Loucy (cell line): ENCODE measurements around the gene POLR2L.
A peak's percentile ranks its signal among the peaks of the same experiment; 100 is the strongest.

Experiments used
- H2AFZ ChIP-seq: fragments of 200-600 bp; sonication (generic); 2 replicates; pipeline ENCODE4 v1.6.0; 2016; ENCODE audit warnings: antibody characterized with exemption, mild to moderate bottlenecking, low read length, moderate library complexity
- H3F3A ChIP-seq: fragments of 200-600 bp; 2 replicates; pipeline ENCODE4 v1.6.0; 2016; ENCODE audit warnings: antibody characterized with exemption, low read depth, mild to moderate bottlenecking
- H3K27me3 ChIP-seq: fragments of 200-600 bp; sonication (generic); 2 replicates; pipeline ENCODE4 v1.6.1; 2014; ENCODE audit warnings: low read length, mild to moderate bottlenecking; ENCODE audit not compliant: insufficient read depth, poor library complexity, severe bottlenecking
- H3K36me3 ChIP-seq: fragments of 200-600 bp; sonication (generic); 2 replicates; pipeline ENCODE4 v1.6.1; 2016; ENCODE audit warnings: low read length; ENCODE audit not compliant: insufficient read depth
- H3K4me1 ChIP-seq: fragments of 200-600 bp; sonication (generic); 2 replicates; pipeline ENCODE4 v1.5.1; 2014; ENCODE audit warnings: low read length, mild to moderate bottlenecking; ENCODE audit not compliant: insufficient read depth, poor library complexity, severe bottlenecking
- H3K4me2 ChIP-seq: fragments of 200-600 bp; sonication (generic); 2 replicates; pipeline ENCODE4 v1.6.0; 2014; ENCODE audit warnings: antibody characterized with exemption, low read length, low read depth, mild to moderate bottlenecking; ENCODE audit not compliant: poor library complexity, severe bottlenecking
- H3K4me3 ChIP-seq: fragments of 200-600 bp; sonication (generic); 2 replicates; pipeline ENCODE4 v1.5.1; 2014; ENCODE audit warnings: low read length, mild to moderate bottlenecking, mixed read lengths; ENCODE audit not compliant: poor library complexity, severe bottlenecking
- H3K79me2 ChIP-seq: fragments of 200-600 bp; sonication (generic); 2 replicates; pipeline ENCODE4 v1.6.1; 2014; ENCODE audit warnings: low read length; ENCODE audit not compliant: insufficient read depth
- H3K9ac ChIP-seq: fragments of 200-600 bp; sonication (generic); 2 replicates; pipeline ENCODE4 v1.6.0; 2014; ENCODE audit warnings: mild to moderate bottlenecking, low read depth, low read length, moderate library complexity; ENCODE audit not compliant: poor library complexity, severe bottlenecking
- H3K9me2 ChIP-seq: fragments of 200-600 bp; sonication (generic); replicated peaks from 2 replicates; pipeline ENCODE4 v1.6.1; 2016; ENCODE audit warnings: low read depth, low read length, mixed read lengths
- H3K9me3 ChIP-seq: fragments of 200-600 bp; sonication (generic); 2 replicates; pipeline ENCODE4 v1.6.1; 2014; ENCODE audit warnings: mild to moderate bottlenecking, antibody characterized with exemption, low read length, low read depth; ENCODE audit not compliant: insufficient read depth
- H4K20me1 ChIP-seq: fragments of 200-600 bp; sonication (generic); 2 replicates; pipeline ENCODE4 v1.6.0; 2014; ENCODE audit warnings: antibody characterized with exemption, low read length, mild to moderate bottlenecking; ENCODE audit not compliant: insufficient read depth, poor library complexity, severe bottlenecking
- CTCF ChIP-seq: fragments of 200-600 bp; sonication (generic); conservative IDR thresholded peaks from 2 replicates; pipeline ENCODE4 v1.5.1; 2014; ENCODE audit warnings: mild to moderate bottlenecking, antibody characterized with exemption, low read length
- EZH2phosphoT487 ChIP-seq: fragments of 200-600 bp; IDR thresholded peaks from 2 replicates; pipeline ENCODE4 v1.6.1; 2018; ENCODE audit warnings: antibody characterized with exemption, mild to moderate bottlenecking, moderate library complexity, borderline replicate concordance

The POLR2L gene

GRCh38 chr11:830295-831117 is 11.8 kb downstream of the POLR2L start:
- TF ChIP-seq EZH2phosphoT487: no peak

GRCh38 chr11:829847-830294 is 12.5 kb downstream of the POLR2L start:
- Histone ChIP-seq H3K79me2 (peaks cover 11% of the 10 kb centered on the region; the same call in 1 of the 2 replicates), H3K27me3 (no peaks in the 10 kb centered on the region), H2AFZ (no peak overlapping the region), H3K4me3 (no peak overlapping the region), H3F3A (no peaks in the 10 kb centered on the region), H4K20me1 (peaks cover 3% of the 10 kb centered on the region), H3K4me2 (no peak overlapping the region), H3K9me2 (no peaks in the 10 kb centered on the region), H3K36me3 (no peaks in the 10 kb centered on the region), H3K4me1 (peaks cover 38% of the 10 kb centered on the region), H3K9me3 (no peaks in the 10 kb centered on the region), H3K9ac (no peak overlapping the region)
- no peak for TF ChIP-seq EZH2phosphoT487
- TF ChIP-seq CTCF: no peak

More at GRCh38 chr11:830295-831117, 11.8 kb downstream of the POLR2L start:
- peaks cover 3% of the 10 kb centered on the region for H4K20me1 ChIP-seq
- H2AFZ ChIP-seq: no peak overlapping the region
- no peaks in the 10 kb centered on the region for H3F3A ChIP-seq
- H3K4me1 ChIP-seq: peaks cover 37% of the 10 kb centered on the region
- H3K4me3 ChIP-seq: no peak overlapping the region
- no peaks in the 10 kb centered on the region for H3K36me3 ChIP-seq
- no peaks in the 10 kb centered on the region for H3K27me3 ChIP-seq
- no peaks in the 10 kb centered on the region for H3K9me2 ChIP-seq
- no peak overlapping the region for H3K4me2 ChIP-seq
- peaks cover 11% of the 10 kb centered on the region; the same call in 1 of the 2 replicates for H3K79me2 ChIP-seq
- H3K9me3 ChIP-seq: no peaks in the 10 kb centered on the region
- H3K9ac ChIP-seq: no peak overlapping the region

GRCh38 chr11:829176-829846 is 13.0 kb downstream of the POLR2L start:
- Histone ChIP-seq H3K9ac (peak overlapping the region; percentile 88), H3K4me1 (peaks cover 32% of the 10 kb centered on the region), H3K4me3 (no peak overlapping the region), H3K79me2 (peaks cover 11% of the 10 kb centered on the region; the same call in 1 of the 2 replicates), H4K20me1 (peaks cover 3% of the 10 kb centered on the region), H3K9me3 (no peaks in the 10 kb centered on the region), H3K4me2 (no peak overlapping the region), H3K9me2 (no peaks in the 10 kb centered on the region), H3K36me3 (no peaks in the 10 kb centered on the region), H3F3A (no peaks in the 10 kb centered on the region), H3K27me3 (no peaks in the 10 kb centered on the region), H2AFZ (no peak overlapping the region)
- TF ChIP-seq CTCF (no peak), EZH2phosphoT487 (no peak)
